HT1080 (cell line): Measurements from ENCODE around the gene NUP62. TPM values are rescaled to one million over a fixed set of nuclear protein-coding genes. Genes with fewer than 3 reads are reported as not detected.
A peak's percentile ranks its signal among the peaks of the same experiment; 100 is the strongest.
"Not testable (repeated sequence)": the region's sequence is repeated elsewhere in the genome, so short reads cannot be mapped to it uniquely, and the experiment has no call there.

Source experiments
- DNase-seq: peaks from one replicate; pipeline ENCODE4 v3.0.0-alpha.2; 2015; ENCODE audit warnings: low read depth
- total RNA-seq: library from RNA; depleted of rRNA; stranded (reverse); fragments of >200 nt; shearing (Covaris generic); gene quantifications from 2 replicates; pipeline ENCODE4 v1.2.3, GENCODE V29; 2014

The NUP62 gene
- total RNA-seq, 1 experiment from 2014 or later = 91.9 TPM

DNA sequence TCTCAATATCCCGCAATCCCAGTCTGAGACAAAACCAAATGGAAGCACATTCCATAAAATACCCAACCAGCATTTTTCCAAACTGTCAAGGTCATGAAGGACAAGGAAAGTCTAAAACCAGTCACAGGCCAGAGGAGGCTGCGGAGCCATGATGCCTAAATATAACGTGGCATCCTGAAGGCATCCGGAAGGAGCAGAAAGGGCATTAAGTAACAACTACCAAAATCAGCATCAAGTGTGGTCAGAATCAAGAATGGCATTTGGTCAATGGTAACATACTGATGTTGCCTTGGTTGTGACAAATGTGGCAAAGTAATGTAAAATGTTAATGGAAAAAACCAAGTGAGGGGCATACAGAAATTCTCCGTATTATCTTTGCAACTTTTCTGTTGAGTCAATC, 3.8 kb downstream of the NUP62 start:
- DNase-seq = no peak

DNA sequence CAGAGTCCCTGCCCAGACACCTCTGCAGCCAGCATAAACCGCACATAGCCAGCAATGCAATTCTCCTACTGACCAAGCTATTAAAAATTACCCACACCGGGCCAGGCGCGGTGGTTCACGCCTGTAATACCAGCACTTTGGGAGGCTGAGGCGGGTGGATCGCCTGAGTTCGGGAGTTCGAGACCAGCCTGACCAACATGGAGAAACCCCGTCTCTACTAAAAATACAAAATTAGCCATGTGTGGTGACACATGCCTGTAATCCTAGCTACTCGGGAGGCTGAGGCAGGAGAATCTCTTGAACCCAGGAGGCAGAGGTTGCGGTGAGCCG, 4.5 kb downstream of the NUP62 start:
- DNase-seq = not testable (repeated sequence)

DNA sequence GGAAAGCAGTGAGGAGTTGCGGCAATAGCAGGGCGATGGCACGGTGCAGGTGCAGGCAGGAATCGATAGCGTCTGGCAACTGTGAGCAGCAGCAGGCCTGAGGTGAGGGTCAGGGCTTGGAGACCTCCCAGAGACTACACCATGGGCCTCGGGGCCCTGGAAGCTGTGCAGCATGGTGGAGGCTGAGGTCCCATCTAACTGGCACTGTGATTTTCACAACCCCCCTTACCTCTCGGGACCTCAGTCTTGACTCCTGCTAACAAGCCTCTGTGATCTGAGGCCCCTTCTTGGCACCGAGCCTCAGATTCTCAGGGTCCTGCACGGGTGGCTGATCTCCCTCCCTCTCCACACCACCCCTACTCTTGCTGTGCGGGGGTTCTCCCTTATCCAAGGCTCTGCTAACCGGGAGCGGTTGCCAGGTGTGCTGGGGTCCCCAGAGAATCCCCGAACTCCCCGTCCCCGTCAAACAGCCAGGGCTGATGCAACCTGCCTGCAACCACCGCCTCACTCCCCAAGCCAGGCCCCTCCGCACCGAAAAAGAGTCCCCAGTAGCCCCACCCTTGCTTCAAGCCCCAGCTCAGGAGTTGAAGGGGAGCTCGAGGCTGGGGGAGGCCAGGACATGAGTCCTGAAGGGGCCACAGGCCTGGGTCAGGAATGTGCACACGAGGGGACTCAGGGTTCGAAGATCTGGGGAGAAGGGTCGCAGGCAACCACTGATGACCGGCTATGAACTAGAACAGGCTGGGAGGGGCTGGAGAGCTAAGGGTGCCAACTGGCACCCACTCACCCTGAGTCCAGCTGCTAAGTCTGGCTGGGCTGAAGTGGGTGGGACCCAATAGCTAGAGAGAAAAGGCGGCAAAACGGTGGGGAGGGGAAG, 5.1 kb downstream of the NUP62 start:
- DNase-seq = no peak

DNA sequence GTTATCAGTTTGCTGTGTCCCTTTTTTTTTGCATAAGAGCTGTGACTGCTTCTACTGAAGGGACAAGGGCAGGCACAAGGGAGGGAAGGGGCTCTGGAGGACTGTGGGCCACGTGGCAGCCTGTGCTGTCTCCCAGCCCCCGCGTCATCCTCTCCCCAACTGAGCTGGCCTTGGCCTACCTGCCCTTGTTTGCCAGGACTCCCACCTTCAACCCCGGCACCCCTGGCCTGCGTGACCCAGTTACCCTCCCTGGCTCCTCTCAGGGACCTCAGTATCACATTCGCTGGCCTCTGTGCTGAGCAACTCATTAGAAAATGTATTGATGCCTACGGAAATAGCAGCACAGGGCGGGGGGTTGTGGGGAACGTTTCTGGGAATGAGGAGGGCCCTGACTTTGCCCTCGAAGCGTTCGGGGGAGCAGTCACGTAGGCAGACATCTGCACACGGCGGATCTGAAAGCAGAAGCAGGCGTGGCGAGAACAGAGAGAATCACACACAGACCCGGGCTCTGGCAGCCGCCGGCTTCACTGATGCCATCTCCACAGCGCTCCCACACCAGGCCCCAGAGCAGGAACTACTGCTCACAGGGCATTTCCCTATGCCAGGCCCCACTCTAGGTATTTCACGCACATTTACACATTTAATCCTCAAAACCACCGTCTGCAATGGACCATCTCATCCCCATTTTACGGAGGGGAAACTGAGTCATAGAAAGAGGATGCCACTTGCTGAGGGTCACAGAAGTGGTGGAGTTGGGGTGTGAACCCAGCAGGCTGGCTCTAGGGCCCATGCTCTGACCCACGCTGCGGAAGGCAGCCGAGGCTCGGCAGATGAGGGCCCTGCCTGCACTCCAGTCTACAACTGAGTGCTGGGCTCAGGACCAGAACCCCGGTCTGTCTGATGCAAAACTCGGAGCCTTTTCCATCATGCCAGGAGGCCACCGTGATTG, 6.0 kb downstream of the NUP62 start:
- no peak for DNase-seq

DNA sequence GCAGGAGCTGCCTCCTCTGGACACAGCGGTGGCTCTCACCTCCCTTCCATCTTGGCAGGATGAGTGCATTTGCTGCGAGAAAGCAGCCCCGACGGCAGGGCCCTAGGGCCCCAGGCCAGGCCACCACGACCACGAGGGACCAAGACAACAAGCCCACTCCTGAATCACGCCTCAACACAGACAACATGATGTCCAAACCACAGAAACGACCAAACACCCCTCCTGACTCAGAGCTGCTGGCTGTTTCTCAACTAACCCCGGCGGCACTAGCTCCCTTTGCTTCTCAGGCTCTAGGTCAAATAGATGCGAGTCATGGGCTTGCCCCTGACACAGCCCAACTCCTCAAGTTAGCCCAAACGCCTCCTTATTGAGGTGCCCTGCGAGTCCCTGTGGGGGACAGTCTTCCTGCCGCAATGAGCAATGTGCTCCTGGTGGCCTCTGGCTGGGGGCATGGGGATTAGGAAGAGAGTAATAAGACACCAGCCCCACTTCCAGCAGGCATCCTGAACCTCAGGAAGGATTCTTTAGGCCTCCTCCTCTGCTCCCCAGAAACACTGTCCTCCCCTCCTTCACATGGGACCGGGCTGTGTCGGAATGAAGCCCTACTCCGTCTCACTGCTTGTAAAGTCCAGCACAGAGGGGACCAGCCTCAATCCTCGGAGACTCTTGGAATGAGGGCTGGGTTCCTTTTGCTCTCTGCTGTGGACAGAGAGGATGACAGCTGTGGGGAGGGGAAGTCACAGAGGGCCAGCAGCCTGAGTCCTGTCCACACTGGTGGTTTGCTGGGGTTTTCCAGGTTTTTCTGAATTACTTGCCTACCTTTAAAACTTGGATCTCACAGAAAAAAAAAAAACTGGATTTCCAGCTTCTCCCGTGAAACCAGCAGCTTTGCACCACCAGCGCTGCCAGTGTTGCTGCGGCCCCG, 7.2 kb downstream of the NUP62 start:
- peak; percentile 51 for DNase-seq

DNA sequence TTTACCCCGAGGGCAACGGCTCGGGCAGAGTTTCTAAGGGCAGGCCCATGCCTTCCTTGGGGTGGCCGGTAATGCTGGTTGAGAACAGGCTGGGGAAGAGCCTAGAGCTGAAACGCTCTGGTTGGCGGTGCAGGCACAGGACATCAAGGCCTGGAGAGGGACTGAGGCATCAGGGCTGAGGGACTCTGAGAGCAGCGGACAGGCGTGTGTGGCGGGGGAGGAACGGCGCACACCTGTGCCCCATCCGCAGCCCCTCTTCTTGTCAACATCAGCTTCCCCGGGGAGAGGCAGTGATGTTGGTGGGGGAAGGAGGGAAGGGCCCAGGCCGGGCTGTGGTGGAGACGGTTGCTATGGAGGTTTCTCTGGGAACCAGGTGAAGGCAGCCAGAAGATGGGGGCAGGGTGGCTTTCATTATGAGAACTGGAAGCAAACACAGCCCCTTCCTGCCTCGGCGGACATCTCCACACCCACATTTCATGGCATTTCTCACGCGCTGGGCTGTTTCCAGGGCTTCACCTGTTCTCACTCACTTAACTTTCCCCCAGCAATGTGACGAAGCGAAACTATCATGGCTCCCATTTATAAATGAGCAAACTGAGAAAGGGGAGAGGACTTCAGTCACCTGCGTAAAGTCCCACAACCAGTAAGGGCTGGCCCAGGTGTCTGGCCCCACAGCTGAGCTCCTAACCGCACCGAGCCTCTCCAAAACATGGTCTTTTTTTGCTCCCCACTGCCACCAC, 8.5 kb downstream of the NUP62 start:
- DNase-seq = no peak

DNA sequence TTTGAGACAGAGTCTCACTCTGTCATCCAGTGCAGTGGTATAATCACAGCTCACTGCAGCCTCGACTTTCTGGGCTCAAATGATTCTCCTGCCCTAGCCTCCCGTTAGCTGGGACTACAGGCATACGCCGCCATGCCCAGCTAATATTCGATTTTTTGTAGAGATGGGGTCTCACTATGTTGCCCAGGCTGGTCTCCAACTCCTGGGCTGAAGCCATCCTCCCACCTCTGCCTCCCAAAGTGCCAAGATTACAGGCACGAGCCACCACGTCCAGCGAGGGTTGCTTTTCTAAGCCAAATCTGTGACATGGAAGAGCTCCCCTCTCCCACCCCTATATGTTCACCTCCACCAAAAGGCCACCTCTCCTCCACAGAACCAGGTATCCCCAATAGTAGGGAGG, 11.2 kb downstream of the NUP62 start:
- no peak for DNase-seq

DNA sequence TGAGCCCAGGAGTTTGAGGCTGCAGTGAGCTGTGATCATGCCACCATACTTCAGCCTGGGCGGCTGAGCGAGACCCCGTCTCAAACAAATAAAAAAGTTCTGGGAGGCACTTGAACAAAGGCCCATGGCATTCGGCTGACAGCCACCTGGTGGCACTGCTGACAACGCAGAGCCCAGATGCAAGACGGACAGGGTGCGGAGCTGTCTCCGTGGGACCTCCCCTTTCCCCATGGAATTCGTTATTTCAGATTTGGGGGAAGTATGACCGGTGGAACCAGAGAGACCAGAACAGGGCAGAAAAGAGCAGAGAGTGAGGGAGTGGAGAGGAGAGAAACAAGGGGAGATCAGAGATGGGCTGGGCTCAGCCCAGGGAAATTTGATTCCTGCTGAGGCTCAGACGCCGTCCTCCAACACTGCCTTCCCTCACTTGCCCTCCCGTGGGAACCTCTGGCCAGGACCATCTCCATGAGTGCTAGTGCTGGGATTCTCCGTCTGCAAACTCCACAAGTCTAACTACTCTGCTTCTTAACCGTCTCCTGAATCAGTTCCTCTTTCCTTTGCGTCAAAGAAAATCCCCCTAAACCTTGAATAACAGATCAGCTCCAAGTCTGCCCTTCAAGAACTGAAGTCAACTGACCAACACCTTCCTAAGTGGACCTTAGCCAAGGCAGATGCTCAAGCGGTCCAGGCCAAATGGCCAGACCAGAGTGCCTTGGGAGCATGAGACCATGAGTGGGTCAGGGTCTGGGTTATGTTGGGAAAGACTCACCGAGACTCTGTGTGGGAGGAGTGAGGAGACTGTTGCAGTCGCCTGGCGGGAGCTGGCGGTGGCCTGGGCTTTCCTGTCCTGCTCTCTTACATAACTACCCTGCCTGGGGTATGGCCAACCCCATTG, 12.2 kb downstream of the NUP62 start:
- no peak for DNase-seq

DNA sequence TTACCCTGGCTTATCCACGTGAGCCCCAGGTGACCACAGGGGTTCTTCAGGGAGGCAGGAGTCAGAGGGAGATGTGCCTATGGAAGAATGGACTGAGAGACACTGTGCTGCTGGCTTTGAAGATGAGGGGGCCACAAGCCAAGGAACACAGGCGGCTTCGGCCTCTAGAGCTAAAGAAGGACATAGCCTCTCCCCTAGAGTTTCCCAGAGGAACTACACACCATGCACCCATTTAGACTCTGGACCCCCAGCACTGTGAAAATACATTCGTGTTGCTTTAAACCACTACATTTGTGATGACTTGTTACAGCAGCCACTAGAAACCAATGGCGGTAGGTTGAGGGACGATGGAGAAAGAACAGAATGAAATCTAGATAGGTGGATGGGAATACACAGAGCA, 14.0 kb downstream of the NUP62 start:
- DNase-seq = no peak

DNA sequence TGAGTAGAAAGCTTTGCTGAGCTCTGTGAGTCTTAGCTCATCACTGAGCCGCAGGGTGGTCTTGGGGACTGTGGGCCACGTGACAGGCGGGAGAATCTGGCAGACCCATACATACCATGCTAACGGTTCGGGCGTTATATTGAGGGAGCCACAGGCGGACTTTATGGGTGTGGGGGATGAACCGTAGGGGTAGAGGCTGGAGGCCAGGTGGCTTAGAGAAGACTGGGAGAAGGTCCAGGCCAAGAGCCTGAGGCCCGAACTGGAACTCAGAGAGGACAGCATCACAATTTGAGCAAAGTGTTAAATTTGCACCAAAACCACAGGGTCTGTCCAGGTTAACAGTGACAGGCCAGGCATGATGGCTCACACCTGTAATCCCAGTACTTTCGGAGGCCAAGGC, 15.6 kb downstream of the NUP62 start:
- DNase-seq = no peak

DNA sequence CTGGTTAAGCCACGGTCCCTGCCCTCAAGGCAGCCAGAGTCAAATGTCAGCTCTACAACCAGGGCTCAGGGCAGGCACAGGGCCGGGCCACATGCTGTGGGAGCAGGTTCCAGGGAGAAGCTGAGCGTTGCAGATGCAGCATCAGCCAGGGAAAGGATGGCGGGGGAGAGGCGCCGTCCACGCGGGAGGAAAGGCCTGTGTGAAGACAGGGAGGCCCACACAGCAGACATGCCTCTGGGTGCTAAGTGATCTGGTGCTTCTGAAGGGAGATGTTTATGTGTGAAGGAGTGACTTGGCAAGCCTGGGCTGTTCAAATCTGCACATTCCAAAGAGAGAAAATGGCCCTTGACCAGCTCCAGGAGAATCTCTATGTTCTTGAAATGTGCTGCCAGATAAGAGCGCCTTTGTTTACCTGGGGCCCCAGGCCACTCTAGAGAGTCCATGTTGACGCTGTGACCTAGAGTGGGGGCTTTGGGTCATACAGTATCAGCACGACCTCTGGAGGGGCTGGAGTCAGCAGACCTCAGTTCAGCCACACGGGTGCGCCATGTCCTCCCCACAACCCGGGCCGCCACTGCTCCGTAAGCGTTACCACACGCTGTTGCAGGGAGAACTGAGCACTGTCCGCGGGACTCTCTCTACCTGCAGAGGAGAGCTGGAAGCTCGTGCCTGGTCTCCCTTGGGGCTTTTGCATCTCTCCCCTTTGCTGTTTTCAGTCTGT, 16.2 kb downstream of the NUP62 start:
- no peak for DNase-seq

DNA sequence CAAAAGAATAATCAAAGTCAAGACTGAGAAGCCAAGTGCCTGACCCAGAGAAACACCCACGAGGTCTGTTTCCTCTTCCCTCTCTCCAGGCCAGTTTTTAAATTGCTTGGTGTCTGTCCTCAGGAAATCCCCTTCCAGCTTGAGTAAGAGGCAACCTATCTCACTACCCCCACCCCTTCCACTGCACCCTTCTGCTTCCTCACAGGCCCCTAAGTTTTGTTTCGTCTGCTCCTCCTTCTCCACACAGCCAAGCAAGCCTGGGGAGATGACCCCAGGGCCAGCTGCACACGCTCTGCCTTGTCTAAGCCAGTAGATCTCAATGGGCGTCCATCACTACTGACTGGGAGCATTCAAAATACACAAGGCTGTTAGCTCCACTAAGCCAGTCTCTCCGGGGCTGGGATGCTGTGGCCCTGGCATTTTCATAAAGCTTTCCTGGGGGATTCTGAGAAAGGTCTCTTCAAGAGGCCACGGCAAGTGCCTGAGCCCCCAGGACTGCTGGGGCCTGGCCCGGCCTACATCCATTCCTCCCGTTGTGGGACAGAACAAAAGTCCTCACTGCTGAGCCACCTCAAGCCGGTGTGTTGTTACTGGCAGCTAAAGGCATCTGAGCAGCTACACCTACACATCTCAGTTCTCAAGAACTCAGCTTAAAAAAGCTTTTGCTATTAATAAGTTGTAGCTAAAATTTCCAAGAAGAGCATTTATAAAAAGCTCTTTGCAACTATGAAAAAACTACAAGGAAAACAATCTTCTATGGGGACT, 17.7 kb downstream of the NUP62 start:
- no peak for DNase-seq

DNA sequence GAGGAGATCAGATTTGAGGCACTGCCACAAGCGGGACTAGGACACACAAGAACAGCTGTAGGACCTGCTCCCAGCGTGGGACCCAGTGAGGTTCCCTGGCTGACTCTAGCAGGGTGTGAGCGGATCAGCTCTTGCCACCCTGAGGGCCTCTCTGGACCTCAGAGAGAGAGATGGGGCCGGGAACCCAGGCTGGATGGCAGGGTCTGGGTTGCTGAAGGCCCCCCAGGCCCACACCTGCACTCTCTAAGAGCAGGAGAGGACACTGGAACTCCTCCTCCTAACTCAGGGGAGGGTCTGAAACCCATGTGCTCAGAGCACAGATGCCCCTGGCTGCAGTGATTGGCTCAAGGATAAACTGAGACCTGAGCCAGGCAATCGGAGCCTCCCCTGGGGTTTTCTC, 19.1 kb downstream of the NUP62 start:
- DNase-seq = no peak

DNA sequence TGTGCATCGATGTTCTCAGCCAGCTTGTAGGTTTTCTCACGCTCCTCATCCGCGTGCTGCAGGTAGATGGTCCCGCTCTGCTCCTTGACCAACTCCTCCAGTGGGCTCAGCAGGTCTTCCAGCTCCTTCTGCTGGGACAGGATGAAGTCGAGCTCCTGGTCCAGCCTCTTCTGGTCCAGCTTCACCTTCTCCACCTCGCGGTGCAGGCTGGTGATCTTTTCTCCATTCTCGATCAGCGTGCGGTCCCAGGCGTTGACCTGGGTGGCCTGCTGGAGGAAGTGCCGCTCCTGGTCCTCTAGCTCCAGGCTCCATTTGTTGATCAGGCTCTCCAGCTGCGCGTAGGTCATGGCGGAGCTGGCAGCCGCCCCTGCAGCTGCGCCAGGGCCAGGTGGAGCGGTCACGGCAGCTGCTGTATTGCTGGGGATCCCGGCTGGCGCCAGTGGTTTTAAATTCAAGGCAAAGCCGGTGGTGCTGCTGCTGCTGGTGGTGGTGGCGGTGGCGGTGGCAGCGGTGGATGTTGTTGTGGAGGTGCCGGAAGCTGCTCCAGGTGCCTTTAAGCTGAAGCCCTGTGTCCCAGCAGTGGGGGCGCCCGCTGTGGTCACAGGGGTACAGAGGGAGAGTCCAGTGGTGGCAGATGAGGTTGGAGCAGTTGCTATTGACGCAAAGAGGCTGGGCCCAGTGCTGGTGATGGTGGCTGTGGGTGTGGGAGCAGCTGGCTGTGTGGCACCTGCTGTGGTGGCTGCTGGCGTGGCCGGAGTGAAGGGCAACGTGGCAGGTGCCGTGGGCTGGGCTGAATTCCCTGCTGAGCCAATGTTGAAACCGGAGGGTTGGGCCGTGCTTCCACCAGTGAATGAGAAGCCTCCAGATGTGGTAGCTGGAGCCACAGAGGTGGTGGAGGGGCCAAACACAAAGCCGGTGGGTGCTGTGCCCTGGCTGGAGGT, 20.6 kb downstream of the NUP62 start:
- DNase-seq = no peak

DNA sequence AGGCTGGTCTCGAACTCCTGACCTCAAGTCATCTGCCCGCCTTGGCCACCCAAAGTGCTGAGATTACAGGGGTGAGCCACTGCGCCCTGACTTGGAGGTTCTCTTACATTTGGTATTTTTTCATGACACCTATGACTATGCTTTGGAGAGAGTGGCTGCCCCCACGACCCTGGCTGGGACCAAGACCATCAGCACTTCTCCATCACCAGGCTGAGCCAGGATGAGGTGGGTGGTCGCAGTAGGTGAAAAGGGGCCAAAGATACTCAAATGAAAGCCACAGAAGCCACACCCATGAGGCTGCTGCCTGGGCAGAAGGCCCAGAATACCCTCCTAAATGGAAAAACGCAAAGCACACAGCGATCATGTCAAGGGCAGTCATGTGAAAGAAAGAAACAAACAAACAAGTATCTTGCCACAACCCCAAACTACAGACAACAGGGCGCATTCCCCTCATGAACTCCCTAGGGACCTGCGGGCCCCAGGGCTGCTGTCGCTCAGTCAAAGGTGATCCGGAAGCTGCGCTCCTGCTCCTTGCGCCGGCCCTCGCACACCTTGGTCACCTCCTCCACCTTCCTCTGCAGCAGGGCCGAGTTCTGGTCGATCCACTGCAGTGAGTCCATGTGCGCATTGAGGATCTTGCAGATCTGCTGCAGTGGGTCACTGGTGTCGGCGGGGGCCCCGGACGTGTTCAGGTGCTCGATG, 21.4 kb downstream of the NUP62 start:
- no peak for DNase-seq

DNA sequence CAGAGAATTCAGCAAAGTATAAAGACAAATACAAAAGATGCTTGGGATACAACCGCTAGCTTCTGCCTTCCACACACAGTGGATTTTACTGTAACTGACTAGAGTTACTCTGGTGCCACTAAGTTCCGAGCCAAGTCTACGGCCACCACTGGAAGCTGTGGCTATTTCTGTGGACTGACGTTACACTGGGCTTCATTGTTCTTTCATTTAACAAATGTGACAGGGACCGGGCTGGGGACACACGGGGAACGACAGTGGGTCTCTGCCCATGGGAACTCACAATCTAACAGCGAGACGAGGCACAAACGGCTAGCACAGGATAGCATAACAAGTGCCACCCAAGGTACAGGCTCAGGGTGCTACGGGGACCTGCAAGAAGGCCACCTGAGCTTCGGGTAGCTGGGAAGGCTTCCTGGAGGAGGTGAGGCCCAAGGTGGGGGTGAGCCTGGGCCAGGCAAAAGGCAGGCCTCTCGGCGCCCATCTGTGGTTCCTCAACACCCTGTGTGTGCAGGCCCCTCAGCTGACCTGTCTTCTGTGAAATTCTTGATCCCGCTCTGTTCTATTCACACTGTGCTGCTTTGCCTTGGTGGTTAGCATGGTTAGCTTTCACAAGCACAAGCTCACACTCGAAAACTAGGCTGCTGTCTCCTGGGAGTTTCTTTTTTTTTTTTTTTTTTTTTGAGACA, 22.3 kb downstream of the NUP62 start:
- no peak for DNase-seq
